Transverse colon (tissue), 4 donors: ENCODE results near the gene SMIM7.

Experiments used
- POLR2A ChIP-seq: fragments of 450-650 bp; IDR thresholded peaks from one replicate; pipeline ENCODE4 v1.6.1; 2016; ENCODE audit warnings: antibody characterized with exemption, mild to moderate bottlenecking, moderate library complexity
- POLR2AphosphoS5 ChIP-seq, 3 donors: sonication (generic); formaldehyde crosslinking; IDR thresholded peaks; one replicate each; pipeline ENCODE4 v1.6.1; 2016; ENCODE audit warnings: antibody characterized with exemption in 3 of 3
- TF ChIP-seq, protein P1 (sequence below), 5 experiments: fragments of 200-600 bp in 3 of 5; fragments of 450-650 bp in 2 of 5; sonication (generic) in 3 of 5; IDR thresholded peaks; 1 replicate in 2 of 5; 2 replicates in 3 of 5; pipeline ENCODE4 v1.5.1; 2016 to 2017; ENCODE audit warnings: antibody characterized with exemption in 5 of 5, inconsistent platforms in 3 of 5, mild to moderate bottlenecking in 2 of 5, moderate library complexity in 1 of 5

DNA sequence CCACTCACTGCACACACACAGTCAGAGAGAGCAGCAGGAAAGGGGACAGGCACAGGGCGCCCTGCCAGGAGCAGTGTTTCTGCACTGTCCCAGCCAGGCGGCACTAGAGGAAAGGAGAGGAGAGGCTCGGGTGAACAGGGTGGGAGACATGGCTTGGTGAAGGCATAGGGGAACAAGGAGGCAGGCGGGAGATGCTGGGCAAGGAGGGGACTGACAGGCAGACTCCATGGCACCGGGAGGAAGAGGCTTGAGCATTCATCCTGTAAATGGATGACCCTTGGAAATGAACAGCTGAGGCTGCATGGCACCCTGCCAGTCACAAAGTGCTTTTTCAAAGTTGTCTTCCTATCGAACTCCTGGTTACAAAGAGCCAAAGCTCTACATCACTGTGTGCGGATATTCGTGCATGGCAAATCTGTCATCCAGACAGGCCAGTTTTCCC lies 54.4 kb downstream of the SMIM7 start:
- TF ChIP-seq, protein P1, sequence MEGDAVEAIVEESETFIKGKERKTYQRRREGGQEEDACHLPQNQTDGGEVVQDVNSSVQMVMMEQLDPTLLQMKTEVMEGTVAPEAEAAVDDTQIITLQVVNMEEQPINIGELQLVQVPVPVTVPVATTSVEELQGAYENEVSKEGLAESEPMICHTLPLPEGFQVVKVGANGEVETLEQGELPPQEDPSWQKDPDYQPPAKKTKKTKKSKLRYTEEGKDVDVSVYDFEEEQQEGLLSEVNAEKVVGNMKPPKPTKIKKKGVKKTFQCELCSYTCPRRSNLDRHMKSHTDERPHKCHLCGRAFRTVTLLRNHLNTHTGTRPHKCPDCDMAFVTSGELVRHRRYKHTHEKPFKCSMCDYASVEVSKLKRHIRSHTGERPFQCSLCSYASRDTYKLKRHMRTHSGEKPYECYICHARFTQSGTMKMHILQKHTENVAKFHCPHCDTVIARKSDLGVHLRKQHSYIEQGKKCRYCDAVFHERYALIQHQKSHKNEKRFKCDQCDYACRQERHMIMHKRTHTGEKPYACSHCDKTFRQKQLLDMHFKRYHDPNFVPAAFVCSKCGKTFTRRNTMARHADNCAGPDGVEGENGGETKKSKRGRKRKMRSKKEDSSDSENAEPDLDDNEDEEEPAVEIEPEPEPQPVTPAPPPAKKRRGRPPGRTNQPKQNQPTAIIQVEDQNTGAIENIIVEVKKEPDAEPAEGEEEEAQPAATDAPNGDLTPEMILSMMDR (IDR thresholded peaks at IDR 0.05) = no peak
- TF ChIP-seq POLR2A = no peak
- TF ChIP-seq POLR2AphosphoS5 (IDR thresholded peaks at IDR 0.05) = no peak
